CD4-positive, alpha-beta T cell treated with Interleukin-12 subunit alpha and Interleukin-12 subunit beta, for 1 hour (primary cell): ENCODE results near the gene UROC1.

Experiments
- DNase-seq: peaks from one replicate; pipeline ENCODE4 v3.0.0-alpha.2; 2020

UROC1 gene

DNA sequence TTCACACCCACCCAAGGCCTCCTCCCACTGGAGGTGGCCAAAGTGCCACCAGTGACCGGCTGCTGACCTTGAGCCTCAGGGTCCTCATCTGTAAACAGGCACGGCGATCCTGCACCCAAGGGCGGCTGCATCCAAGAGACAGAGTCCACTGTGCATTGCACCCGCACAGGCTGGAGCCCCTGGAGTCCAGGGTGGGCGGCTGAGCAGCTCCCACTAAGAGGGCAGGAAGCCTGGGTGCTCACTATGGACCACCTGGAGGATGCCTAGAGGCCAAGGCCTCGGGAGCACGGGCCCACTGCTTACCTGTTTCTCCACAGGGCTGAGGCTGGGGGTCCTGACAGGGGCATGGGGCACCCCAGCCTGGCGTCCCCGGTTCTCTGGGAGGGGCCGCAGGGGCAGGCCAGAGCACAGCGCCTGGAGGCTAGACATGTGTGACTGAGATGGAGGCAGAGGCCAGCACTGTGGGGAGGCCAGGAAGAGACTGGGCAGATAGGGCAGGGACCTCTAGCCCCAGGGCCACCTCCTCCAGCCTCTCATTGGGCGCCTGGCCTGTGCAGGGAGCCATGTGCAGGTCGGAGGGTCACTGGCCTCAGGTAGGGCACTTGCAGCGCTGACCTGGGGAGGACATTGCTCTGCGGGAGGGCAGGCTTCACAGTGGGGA is at the start of gene UROC1:
Gene UROC1, minus strand, starts transcription at position 483 of the 661 bp plus-strand sequence. Its CDS starts 54 bp downstream, at position 429.
- DNase-seq, result no peak

DNA sequence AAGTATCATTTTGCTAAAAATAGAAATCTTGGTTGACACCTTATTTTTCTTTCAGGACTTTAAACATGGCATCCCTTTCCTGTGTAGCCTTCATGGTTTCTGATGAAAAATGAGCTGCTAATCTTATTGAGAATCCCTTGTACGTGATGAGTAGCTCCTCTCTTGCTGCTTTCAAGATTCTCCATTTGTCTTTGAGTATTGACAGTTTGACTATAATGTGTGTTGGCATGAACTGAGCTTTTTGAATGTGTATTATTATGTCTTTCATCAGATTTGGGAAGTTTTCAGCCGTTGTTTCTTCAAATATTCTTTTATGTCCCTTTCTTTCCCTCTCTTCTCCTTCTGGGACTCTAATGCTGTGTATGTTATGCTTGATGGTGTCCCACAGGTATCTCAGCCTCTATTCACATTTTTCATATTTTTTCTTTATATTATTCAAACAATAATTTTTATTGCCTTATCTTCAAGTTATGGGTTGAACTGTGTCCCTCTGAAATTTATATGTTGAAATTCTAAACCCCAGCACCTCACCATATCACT is 45.2 kb upstream of the UROC1 start:
- DNase-seq, result no peak

DNA sequence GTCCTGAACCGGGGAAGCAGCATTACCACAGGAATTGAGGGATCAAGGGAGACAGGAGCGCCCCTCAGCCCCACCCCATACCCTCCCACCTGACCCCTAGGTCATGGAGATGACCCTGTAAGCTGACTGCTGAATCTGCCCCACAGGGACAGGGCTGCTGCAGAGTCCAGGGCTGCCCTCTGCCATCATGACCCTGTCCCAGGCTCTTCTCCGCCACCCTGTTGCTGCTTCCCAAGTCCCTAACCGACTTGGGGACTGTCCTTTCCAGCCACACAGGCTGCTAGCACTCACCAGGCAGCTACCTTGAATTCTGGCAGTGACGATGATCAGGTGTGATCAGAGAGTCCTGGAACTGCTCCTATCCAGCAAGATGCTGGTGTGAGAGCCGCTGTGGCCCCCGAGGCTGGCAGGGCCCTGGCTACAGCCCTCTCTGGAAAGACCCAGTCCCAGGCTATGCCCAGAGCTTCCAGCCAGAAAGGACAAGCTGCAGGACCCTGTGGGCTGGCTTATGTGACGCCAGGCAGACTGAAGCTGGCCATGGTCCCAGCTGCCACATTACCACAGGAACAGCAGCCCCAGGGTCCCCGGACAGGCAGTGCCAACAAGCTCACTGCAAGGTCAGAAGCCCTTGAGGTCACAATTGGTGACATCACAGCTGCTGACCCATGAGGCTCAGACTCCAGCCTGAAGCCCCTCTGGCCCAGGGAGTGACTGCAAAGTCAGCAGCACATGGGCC is 40.9 kb upstream of the UROC1 start, which contains the start of gene C3orf22:
Gene C3orf22, minus strand, starts transcription at position 597 of the 736 bp plus-strand sequence. CDS start 5,542 bp downstream, outside the sequence.
- DNase-seq, result no peak

DNA sequence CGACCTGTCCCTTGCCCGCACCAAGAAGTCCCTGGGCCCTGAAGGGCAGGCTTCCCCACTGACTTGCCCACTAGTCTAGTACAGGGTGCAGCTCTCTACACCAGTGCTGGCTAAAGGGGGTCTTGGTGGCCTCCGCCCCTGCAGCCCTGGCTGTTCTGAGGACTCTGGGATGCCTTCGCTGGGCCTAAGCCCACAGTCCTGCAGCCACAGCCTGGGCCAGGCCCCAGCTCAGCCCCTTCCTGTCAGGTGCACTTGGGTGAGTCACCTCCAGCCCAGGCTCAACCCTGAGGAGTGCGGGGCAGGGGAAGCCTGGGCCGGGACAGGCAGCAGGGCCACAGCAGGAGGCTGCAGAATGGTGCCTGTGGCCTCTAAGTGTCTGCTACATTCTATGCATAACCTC is 40.2 kb upstream of the UROC1 start:
- DNase-seq, result no peak

DNA sequence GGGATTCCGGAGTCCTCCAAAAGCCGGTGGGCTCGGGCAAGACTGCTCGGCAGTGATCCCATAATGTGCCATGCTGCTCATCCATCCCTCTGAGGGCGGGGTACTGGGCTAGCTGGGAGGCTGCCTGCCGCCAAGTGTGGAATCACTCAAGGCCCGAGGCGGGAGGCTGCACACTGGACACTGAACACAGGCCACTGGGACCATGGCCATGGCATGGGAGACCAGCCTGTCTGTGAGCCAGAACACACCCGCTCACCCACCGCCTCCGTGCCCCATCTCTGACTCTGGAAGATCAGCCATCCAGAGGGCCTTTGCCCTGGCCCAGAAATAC is 39.8 kb upstream of the UROC1 start:
- no peak for DNase-seq

DNA sequence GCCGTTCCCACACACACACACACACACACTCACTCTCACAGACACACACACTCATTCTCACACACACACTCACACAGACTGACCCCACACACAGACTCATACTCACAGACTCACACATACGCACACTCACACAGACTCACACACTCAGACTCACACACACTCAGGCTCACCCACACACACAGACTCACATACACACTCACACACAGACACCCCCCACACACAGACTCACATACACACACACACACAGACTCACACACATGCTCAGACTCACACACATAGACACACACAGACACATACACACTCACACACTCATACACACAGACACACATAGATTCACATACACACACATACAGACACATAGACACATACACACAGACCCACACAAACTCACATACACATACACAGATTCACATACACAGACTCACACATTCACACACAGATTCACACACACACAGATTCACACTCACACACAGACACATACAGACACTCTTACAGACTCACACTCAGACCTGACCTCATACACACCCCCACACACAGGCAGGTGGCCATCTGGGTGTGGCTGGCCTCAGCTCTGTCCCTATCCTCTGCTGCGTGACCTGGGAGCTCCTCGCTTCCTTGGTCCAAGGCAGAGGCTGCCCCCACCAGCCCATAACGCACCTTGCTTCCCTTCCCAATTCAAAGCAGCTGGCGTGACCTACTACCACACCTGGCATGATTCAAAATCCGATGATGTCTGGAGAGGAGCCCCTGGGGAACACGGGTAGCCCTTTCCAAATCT is 39.3 kb upstream of the UROC1 start:
- DNase-seq, result no peak

DNA sequence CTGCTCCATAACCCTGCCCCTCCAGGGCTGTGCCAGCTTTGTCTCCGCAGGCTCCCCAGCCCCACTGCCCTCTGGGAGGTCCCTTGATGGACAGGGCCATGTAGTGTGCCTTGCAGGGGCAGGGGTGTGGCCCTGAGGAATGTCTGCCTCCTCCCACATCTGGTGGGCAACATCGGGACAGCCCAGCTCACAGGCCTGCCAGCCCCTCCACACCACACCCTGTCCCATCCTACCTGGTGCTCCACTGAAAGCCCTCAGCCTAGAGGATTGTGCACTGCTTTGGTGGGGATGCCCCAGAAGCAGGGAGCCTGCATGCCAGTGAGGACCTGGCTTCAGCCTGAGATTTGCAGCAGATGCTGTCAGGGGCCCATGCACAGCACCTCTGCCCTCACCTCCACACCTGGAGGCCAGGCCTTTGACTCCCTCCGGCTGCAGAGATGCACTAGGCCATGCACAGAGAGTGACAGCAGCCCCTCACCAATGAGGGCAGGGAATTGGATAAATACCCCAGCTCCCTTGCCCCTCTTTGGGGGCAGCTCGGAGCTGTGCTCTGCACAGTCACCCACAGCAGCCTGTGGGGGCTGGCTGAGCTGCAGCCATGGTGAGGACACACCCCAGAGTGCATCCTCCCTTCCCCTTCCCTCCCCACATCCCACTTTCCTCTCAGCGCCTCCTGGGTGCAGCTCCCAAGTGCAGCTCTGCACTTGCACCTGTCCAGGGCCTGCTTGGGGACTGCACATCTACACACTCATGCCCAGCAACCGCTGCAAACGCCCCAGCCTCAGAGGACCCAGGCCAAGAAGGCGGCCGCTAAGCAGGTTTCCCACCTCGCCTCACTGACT is 38.4 kb upstream of the UROC1 start:
- no peak for DNase-seq

DNA sequence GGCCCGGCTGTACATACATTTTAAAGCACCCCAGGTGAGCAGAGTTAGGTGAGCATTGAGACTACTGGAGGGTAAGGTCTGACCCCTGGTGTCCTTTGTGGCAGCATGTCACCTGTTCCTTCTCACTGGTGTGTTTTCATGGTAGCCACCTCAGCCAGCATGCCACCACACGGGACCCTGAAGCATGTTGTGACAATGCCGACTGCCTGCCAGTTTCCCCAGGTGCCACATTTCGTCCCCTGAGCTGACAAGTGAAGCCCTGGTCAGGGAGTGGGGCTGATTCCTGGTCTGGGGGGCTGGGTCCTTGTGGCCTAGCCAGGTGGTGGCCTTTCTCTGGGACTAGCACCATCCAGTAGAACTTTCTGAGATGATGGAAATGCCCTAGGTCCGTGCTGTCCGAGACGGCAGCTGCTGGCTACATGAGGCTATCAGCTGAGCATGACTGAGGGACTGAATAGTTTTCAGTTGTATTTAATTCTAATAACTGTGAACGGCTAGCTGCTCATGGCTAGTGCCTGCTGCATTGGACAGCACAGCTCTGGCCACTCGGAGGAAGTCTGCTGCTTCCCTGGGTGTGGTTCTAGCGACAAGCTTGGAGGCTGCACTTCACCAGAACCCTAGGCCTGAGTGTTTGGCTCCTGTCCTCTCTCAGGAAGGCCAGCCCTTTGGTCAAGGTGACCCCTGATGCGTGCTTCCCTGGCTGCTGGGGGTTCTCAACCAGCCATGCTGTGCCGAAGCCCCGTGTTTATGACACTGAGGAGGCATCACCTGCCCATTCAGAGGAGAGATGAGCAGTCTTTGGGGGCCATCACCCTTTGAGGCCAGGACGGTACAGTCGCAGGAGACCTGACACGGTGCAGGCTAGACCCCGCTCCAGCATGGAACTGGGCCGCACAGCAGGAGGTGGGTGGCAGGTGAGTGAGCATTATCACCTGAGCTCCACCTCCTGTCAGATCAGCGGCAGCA is 37.3 kb upstream of the UROC1 start:
- DNase-seq, result no peak

DNA sequence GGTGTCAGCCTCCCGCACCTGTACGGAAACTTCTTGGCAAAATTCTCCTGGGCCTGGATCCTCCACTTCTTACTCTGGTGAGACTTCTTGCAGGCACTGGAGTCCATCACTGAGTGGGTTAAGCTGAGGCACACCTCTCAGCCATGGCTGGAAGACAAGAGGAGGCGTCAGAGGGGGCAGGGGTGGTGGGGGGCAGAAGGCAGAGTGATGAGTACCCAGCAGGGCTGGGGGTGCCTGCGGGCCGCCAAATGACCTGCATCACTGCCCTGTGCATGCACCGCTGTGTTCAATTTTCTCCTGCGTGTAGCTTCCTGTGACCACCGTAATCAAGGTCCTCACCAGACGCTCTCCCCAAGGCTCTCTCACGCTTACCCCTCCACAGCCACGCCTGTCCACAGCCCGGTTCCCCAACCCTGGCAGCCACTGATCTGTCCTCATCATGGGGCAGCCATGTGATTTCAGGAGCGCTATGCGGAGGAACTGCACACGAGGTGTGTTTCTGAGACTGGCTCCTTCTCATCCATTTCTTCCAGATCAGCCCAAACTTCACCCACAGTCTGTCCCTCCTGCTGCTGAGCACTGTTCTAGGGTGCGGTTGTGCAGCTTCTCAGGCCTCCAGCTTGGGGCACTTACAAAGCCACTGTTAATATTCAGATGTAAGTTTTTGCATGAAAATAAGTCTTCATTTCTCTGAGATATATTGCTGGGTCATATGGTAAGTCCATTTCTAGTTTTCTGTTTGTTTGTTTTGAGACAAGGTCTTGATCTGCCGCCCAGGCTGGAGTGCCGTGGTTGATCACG is 35.9 kb upstream of the UROC1 start:
- DNase-seq, result no peak

DNA sequence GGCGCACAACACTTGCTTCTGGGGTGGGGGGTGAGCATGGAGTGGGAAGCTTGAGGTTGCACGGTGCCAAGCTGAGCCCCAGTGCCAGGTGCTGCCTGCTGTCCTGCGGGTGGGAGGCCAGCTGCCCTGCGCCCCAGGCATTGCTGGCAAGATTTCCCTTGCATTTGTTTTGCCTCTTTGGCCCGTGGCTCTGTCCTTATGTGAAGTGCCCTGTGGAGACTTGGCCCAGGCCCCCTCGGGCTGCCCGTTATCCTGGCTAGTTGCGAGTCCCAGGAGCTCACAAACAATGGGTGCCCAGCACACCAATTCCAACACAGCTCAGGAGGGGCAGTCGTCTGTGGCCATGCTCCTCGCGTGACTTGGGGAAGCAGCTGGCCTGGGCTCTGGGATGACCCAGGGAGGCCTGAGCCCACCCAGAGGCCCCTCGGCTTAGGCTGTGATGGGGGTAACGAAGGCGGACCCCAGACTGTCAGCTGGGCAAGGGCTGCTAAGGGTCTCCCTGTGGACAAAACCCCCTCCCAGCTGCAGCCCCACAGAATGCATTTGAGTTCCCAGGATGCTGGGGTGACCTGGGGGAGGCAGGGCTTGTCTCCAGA is 35.2 kb upstream of the UROC1 start:
- DNase-seq, result no peak

DNA sequence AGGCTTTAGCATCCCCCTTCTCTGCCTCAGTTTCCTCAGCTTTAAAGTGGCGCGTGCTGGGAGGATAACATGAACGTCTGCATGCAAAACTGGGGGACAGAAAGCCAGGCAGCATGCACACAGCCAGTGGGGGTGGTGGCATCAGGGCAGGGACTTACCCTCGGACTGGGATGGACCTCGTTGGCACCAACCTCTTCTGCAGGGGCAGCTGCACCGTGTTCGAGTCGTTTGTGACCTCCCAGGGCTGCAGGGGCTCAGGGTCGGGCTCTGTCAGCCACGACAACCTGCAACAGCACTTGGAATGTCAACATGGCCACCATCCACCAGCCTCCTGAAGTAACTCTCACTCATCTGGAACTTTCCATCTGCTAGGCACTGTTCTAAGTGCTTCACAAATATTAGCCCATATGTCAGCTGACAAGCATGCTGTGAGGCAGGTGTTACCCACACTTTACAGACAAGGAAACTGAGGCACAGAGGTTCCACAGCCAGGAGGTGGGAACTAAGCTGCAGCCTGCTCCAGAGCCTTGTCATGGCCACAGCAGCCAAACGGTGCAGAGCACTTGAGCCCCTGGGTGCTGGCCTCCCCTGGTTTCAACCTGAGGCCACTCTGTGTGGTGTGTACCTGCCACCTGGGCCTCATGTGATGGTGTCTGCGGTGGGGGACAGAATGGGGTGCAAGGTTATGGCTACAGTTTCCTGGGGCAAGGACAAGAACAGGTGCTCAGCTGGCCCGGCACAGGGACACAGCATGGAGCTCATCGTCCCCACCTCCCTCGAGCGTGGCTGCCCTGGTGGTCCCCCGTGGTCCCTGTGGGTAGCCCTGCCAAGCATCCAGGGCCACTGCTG is 34.5 kb upstream of the UROC1 start:
- DNase-seq, result no peak

DNA sequence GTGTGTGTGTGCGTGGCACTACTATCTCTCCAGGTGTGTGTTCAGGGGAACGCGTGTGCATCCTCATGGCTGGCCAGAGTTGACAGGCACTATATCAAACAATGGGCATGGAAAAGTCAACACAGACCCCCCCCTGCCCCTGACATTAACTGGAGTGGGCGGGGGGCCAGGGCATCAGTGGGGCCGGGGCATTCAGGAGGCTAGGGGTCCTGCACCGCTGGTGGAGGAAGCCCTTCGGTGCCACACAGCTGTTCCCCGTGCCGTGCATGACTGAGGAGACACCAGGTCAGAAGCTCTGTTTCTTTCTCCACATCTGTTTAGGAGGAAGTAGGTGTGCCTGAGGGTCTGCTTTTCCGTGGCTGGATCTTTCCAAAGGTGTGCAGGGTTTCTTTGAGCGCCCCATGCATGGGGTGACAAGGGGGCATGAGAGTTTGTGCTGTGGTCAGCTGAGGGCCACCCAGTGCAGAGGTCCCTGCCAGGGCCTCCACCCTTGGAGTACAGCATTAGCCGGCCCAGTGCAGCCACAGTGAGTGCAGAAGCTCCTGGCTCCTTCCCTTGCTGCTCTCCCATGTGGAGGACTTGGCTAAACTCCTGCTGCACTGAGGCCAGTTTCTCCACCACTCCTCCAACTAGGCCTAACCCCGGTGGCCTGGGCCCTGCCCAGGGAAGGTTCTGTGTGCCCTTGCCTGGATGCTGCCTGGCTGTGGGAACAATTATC is 33.7 kb upstream of the UROC1 start:
- DNase-seq, result no peak

DNA sequence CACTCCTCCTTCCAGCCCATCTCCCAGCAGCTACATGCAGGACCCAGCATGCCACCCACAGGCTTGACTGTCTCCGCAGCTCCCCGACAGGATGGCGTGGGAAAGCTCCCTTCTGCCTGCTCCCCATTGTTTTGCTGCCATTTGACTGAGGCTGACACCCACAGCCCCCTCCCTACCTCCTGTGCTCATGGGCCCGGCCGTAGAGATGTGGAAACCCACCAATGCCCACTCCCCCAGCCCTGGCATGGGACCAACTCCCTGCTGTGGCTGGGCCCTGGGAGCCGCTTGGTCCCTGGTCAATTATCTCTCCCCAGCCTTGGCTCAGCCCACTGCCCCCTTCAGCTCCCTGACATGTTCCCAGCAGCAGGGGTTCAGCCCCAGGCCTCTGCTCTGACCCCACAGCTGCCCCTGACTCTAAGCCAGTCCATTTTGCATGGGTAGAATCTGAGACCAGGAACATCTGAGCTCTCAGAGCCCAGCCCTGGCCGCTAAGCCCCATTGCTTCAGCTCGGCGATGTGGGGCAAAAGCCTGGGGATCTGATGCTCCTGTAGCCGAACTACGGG is 33.0 kb upstream of the UROC1 start:
- DNase-seq, result no peak

DNA sequence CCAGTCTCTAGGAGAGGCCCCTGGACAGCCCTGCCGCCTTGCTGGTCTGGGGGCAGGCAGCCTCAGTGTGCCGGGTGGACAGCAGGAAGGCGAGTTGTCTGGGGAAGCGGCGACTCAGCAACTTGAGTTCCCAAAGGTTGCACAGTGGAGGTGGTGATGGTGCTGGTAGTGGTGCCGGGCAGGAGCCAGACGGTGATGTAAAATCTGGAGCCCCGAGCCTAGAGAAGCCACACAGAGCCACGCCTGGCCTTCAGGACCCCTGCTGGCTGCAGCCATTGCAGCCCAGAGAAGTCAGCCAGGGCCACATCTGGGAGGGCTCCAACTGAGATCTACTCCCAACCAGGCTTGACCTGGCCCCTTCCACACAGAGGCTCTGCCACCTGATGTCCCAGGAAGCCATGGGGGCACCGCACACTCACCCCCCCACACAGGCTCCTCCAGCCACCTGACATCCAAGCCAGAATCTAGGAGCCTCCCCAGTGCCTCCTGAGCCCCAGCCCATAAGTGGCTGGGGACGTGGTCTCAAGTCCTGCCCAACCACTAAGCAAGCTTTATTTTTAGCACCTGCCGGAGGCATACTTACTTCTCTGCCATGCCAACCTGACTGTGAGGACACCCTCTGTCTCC is 32.4 kb upstream of the UROC1 start:
- no peak for DNase-seq

DNA sequence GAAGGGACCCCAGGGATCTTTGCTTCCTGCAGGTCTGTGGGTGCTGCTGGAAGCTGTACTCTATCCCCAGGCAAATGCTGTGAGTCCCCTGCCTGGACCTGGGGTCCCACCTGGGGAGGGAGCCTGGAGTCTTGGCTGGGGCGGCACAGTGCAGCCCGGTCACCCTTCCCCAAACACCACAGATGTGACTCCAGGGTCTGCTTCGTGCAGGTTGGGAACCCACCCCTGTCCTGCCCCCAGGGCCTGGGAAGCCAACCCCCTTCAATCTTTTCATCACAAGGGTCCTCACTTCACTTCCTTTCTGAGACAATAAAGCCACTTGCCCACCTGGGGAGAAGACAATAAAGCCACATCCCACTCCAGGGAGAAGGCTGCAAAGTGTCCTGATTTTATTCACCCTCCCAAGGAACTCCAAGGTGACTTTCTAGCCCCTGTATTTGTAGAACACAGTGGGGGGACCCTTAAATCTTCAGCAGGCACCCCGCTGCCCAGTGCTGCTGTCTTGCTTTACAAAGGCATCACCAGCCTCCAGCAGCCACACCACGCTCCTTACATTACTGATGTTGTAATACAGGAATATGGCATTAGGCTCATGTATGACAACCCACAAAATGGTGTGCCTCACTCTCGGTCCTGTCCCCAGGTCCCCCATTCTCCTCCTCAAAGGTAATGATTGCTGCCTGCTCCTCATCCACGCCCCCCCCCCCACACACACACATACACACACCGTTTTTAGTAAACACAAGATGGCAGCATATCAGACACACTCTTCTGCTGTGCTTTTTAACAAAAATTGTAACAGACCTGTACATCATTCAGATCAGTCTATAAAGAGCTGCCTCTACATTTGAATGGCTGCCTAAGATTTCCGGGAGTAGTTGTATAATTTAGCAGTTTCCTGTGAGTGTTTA is 31.2 kb upstream of the UROC1 start:
- no peak for DNase-seq

DNA sequence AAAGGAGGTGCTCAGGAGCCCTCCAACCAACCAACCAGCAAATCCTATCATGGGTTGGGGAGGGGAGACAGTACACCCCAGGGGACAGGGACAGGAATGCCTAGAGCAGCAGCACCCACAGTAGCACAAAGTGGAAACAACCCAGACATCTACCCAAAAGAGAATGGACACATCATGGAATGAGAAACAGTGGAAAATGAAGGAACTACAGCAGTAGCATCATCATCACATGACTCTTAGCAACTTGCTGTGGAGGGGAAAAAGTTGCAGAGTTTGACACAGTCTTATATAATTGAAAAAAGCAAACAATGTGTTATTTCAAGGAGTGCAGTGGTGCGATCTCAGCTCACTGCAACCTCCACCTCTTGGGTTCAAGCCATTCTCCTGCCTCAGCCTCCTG is 30.1 kb upstream of the UROC1 start:
- DNase-seq, result no peak
